ENCODE measurements around the gene NEGR1. TPM values are rescaled to one million over a fixed set of nuclear protein-coding genes. Genes with fewer than 3 reads are reported as not detected.

NEGR1 gene
- total RNA-seq, 4 donors from 2014 or later, result 33.3 to 73.0 (median 54.1) TPM

DNA sequence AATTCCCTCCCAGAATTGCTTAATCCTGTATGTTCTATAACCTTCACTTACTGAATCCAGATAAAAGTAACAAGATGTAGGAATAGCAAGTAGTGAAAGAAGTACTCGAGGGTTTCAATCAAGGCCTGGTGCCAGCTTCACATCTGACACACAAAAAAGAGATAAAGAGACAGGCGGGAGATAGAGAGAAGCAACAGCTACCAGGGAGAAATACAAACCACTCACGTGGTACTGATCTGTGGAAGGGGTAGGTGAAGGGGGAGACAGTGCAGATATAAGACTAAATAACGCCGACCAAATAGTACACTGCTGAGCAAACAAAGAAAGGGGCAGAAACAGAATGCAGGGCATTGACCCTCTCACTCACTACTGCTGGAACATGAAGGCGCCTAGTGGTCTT is 295.2 kb downstream of the NEGR1 start:
- Histone ChIP-seq H3K36me3 (no peaks in the 10 kb centered on the region), H3K27me3 (no peaks in the 10 kb centered on the region), H3K4me3 (no peak overlapping the region), H3K27ac (no peak overlapping the region), H3K4me1 (peaks cover 0 to 20% (median 0%) of the 10 kb centered on the region in 3 donors), H3K9me3 (no peaks in the 10 kb centered on the region)
- no peak for ATAC-seq
- TF ChIP-seq EP300 (IDR thresholded peaks at IDR 0.05) (no peak), CTCF (IDR thresholded peaks at IDR 0.05) (no peak), POLR2A (IDR thresholded peaks at IDR 0.05) (no peak), POLR2AphosphoS5 (IDR thresholded peaks at IDR 0.05) (no peak)
- 81 to 95% methylated on average over 4 to 6 of the region's 6 CpGs for WGBS, 2 donors (ENCODE audit: low coverage in 1 of 2)

- TF ChIP-seq POLR2AphosphoS5 (IDR thresholded peaks at IDR 0.05) (no peak), CTCF (IDR thresholded peaks at IDR 0.05) (no peak), POLR2A (IDR thresholded peaks at IDR 0.05) (no peak), EP300 (IDR thresholded peaks at IDR 0.05) (no peak)
These were observed 296.2 kb downstream of the NEGR1 start for GRCh38 chr1:71986160-71986559.

GRCh38 chr1:71980556-71980955 is 301.8 kb downstream of the NEGR1 start:
- Histone ChIP-seq H3K9me3 (no peaks in the 10 kb centered on the region), H3K36me3 (no peaks in the 10 kb centered on the region), H3K27ac (no peak overlapping the region), H3K4me3 (no peak overlapping the region), H3K4me1 (peaks cover 0 to 4% (median 0%) of the 10 kb centered on the region in 3 donors), H3K27me3 (no peaks in the 10 kb centered on the region)
- no peak for TF ChIP-seq CTCF (IDR thresholded peaks at IDR 0.05)
- no peak for TF ChIP-seq POLR2AphosphoS5 (IDR thresholded peaks at IDR 0.05)
- TF ChIP-seq POLR2A (IDR thresholded peaks at IDR 0.05), result no peak
- no peak for TF ChIP-seq EP300 (IDR thresholded peaks at IDR 0.05)
- 94 to 100% methylated on average over 1 of the region's 1 CpG for WGBS, 2 donors (ENCODE audit: low coverage in 1 of 2)
- ATAC-seq, result no peak

More at GRCh38 chr1:71986160-71986559, 296.2 kb downstream of the NEGR1 start:
- 34 to 44% methylated on average over 3 of the region's 3 CpGs for WGBS, 2 donors (ENCODE audit: low coverage in 1 of 2)
- H3K9me3 ChIP-seq, result no peaks in the 10 kb centered on the region
- H3K4me1 ChIP-seq, result peaks cover 0 to 20% (median 0%) of the 10 kb centered on the region in 3 donors
- H3K4me3 ChIP-seq, result no peak overlapping the region
- no peak for ATAC-seq
- H3K27ac ChIP-seq, result no peak overlapping the region
- no peaks in the 10 kb centered on the region for H3K36me3 ChIP-seq
- no peaks in the 10 kb centered on the region for H3K27me3 ChIP-seq

GRCh38 chr1:71979882-71980281 is 302.5 kb downstream of the NEGR1 start:
- WGBS, 2 donors (ENCODE audit: low coverage in 1 of 2), result 0 to 27% methylated on average over 1 of the region's 1 CpG
- Histone ChIP-seq H3K27ac (no peak overlapping the region), H3K36me3 (no peaks in the 10 kb centered on the region), H3K9me3 (no peaks in the 10 kb centered on the region), H3K4me3 (no peak overlapping the region), H3K4me1 (peaks cover 0 to 4% (median 0%) of the 10 kb centered on the region in 3 donors), H3K27me3 (no peaks in the 10 kb centered on the region)
- TF ChIP-seq CTCF (IDR thresholded peaks at IDR 0.05) (no peak), POLR2AphosphoS5 (IDR thresholded peaks at IDR 0.05) (no peak), POLR2A (IDR thresholded peaks at IDR 0.05) (no peak), EP300 (IDR thresholded peaks at IDR 0.05) (no peak)
- no peak for ATAC-seq

GRCh38 chr1:71967670-71968069 is 314.7 kb downstream of the NEGR1 start:
- no peaks in the 10 kb centered on the region for H3K36me3 ChIP-seq
- H3K4me3 ChIP-seq, result no peak overlapping the region
- no peaks in the 10 kb centered on the region for H3K9me3 ChIP-seq
- no peaks in the 10 kb centered on the region for H3K4me1 ChIP-seq
- WGBS, 2 donors (ENCODE audit: low coverage in 1 of 2), result 81 to 83% methylated on average over 2 of the region's 2 CpGs
- H3K27ac ChIP-seq, result no peak overlapping the region
- ATAC-seq, result no peak
- no peak for TF ChIP-seq POLR2AphosphoS5 (IDR thresholded peaks at IDR 0.05)
- TF ChIP-seq POLR2A (IDR thresholded peaks at IDR 0.05), result no peak
- no peak for TF ChIP-seq EP300 (IDR thresholded peaks at IDR 0.05)
- TF ChIP-seq CTCF (IDR thresholded peaks at IDR 0.05), result no peak
- no peaks in the 10 kb centered on the region for H3K27me3 ChIP-seq

All from gastroesophageal sphincter (tissue), 4 donors.